Measurements from ENCODE around the gene FLT3. TPM values are rescaled to one million over a fixed set of nuclear protein-coding genes. Genes with fewer than 3 reads are reported as not detected.

FLT3 gene
- total RNA-seq, 4 donors from 2014 or later, result 0.57 to 4.1 (median 1.9) TPM

DNA sequence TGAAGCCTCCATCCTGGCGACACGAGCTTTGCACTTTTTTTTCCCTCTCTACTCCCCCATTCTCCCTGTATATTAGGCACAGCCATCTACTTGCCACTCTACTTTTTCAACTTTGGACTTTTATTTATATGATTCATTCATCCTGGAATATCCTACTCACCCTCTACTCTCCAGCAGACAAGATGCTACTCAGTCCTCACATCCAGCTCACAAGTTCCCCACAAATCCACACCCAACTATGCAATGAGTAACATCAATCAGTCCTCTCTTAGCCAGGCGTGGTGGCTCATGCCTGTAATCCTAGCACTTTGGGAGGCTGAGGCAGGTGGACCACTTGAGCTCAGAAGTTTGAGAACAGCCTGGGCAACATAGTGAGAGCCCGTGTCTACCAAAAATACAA, 88.0 kb downstream of the FLT3 start:
- TF ChIP-seq, protein P1, sequence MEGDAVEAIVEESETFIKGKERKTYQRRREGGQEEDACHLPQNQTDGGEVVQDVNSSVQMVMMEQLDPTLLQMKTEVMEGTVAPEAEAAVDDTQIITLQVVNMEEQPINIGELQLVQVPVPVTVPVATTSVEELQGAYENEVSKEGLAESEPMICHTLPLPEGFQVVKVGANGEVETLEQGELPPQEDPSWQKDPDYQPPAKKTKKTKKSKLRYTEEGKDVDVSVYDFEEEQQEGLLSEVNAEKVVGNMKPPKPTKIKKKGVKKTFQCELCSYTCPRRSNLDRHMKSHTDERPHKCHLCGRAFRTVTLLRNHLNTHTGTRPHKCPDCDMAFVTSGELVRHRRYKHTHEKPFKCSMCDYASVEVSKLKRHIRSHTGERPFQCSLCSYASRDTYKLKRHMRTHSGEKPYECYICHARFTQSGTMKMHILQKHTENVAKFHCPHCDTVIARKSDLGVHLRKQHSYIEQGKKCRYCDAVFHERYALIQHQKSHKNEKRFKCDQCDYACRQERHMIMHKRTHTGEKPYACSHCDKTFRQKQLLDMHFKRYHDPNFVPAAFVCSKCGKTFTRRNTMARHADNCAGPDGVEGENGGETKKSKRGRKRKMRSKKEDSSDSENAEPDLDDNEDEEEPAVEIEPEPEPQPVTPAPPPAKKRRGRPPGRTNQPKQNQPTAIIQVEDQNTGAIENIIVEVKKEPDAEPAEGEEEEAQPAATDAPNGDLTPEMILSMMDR (IDR thresholded peaks at IDR 0.05; ENCODE audit: low read depth), result no peak

DNA sequence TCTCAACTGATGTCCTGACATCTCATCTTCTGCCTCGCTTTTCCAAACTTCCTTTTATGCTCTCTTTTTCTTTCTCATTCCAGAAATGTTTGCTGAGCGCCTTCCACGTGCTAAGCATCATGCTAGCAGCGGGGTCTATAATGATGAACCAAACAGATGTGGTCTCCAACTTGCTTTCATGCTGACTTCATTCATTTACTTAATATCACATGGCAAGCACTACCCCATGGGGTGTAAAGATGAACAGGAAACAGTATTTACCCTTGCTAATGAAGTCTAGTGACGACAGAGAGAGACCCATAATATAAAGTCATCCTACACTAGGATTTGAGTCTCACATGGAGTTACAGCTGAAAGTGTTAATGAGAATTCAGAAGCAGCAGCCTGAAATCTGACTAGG, 90.3 kb downstream of the FLT3 start:
- TF ChIP-seq, protein P1 (IDR thresholded peaks at IDR 0.05; ENCODE audit: low read depth), result no peak

DNA sequence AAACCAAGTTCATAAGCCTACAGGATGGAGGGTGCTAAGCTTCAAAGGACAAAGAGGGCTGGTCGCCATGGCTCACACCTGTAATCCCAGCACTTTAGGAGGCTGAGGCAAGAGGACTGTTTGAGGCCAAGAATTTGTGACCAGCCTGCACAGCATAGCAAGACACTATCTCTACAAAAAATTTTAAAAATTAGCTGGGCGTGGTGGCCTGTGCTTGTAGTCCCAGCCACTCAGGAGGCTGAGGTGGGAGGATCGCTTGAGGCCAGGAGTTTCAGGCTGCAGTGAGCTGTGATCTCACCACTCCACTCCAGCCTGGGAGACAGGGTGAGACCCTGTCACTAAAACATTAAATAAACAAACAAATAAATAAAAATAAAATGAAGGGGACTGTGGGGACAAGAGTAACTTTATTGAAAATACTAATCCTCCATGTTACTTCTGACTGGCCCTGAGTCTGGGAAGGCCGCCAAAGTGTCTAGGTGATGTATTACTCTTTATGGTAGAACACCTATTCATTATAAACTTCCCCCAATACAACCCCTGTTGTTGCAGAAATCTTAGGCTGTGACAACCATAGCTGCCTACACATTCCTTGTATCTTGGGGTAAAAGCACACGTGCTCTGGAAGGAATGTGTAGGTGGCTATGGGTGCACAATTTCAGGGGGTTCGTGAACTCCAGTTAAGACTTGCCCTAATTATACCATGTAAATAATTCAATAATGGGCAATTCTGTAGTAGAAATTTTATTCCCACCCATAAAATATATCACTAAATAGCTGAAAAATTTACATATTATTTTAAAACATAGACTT, 97.3 kb downstream of the FLT3 start:
- TF ChIP-seq, protein P1 (IDR thresholded peaks at IDR 0.05; ENCODE audit: low read depth), result no peak

DNA sequence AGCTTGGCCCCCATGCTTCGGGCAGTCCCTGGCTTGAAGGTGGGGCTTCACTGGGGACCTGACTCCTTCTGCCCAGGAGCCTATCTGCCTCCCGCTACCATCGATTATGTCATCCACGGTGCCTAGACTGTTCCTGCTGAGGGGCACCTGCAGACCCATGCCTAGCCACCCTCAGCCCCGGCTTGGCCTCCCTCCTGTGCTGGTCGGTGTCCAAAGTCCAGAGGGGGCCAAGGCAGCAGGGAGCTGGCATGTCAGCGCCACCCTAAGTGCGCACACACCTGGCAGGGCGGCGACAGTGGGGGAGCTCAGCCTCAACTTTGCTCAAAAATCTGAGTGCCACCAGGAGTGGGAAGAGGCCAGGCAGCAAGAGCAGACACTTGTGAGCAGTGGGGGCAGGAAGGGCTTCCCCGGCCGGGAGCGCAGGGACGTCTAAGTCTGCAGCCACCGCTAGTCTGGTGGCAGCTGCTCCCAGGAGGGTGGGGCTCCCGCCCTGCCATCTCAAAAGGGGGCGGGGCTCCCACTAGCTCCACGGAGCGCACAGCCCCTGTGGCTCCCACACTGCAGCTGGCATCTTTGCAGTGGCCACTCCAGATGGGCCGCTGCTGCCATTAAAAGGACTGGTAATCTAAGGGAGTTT, 98.4 kb downstream of the FLT3 start:
- TF ChIP-seq, protein P1 (IDR thresholded peaks at IDR 0.05; ENCODE audit: low read depth), result no peak

DNA sequence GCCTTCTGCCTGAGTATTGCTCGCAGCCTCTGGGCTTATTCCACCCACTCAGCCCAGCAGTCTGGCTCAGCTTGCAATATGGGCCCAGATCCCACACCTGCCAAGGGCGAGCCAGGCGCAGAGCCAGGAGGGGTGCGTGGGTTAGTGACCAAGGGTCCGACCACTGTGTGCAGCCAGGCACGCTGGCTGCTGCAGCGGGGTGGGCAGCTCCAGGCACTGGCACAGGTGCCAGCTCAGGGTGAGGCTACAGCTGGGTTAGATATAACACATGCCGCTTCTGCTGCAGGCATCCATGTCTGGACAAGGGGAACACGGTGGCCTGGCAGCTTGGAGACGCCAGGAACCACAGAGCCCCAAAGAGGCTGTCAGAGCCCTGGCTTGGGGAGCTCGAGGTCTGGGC, 99.3 kb downstream of the FLT3 start:
- TF ChIP-seq, protein P1 (IDR thresholded peaks at IDR 0.05; ENCODE audit: low read depth), result no peak

DNA sequence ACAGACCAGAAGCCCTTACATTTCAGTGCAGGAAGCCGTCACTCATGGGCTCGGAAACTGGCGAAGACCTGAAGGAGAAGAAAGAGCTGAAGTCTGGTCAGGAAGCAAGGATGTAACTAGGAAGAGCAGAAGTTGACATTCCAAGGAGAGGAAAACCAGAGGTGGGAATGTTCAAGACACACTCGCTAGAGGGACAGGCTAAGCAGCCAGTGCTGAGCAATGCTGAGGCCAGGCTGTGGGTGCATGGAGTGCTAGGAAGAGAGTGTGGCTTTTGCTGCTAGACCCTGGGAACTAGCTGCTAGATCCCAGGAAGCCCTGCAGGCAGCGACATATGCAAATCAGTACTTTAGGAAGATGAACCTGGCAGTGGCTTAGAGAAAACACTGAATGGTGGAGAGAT, 99.8 kb downstream of the FLT3 start:
- TF ChIP-seq, protein P1 (IDR thresholded peaks at IDR 0.05; ENCODE audit: low read depth), result no peak

DNA sequence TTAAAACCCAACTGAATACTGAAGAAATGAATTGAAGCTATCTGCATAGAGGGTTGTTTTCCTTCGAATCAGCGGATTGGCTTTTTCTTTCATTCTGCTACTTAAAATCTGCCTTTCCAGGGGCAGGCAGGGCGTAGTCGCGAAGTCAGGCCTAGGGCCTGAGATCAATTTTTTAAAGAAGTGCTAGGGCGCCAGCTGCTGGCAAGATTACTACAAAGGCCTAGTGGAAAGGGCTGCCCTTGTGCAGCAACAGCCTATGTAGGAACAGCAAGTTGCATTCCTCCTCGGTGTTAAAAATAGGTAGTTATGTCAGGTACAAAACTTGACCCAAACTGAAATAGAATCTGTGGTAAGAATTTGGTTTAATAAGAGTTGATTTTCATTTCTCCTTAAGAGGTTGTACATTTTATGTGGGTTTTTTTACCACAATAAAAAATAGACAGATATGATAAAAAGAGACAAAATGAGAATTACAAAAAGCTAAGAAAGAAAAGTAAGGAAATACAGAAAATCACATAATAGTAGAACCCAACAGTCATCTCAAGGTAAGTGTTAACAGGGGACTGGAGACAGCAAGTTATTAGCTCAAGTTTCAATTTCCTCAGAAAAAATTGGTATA, 102.4 kb downstream of the FLT3 start:
- TF ChIP-seq, protein P1 (IDR thresholded peaks at IDR 0.05; ENCODE audit: low read depth), result no peak
